ENCODE results near the gene MAP4K3. TPM values are rescaled to one million over a fixed set of nuclear protein-coding genes. Genes with fewer than 3 reads are reported as not detected.

MAP4K3 gene
- total and polyA plus RNA-seq, 9 of the 15 experiments (the other 6 are each of a cell fraction or from before 2014, with no cell fraction given), result 3.1 to 30.0 (median 16.9) TPM

GRCh38 chr2:39227628-39228412 lies 209.3 kb downstream of the MAP4K3 start (continued):
- TF ChIP-seq, protein P1, sequence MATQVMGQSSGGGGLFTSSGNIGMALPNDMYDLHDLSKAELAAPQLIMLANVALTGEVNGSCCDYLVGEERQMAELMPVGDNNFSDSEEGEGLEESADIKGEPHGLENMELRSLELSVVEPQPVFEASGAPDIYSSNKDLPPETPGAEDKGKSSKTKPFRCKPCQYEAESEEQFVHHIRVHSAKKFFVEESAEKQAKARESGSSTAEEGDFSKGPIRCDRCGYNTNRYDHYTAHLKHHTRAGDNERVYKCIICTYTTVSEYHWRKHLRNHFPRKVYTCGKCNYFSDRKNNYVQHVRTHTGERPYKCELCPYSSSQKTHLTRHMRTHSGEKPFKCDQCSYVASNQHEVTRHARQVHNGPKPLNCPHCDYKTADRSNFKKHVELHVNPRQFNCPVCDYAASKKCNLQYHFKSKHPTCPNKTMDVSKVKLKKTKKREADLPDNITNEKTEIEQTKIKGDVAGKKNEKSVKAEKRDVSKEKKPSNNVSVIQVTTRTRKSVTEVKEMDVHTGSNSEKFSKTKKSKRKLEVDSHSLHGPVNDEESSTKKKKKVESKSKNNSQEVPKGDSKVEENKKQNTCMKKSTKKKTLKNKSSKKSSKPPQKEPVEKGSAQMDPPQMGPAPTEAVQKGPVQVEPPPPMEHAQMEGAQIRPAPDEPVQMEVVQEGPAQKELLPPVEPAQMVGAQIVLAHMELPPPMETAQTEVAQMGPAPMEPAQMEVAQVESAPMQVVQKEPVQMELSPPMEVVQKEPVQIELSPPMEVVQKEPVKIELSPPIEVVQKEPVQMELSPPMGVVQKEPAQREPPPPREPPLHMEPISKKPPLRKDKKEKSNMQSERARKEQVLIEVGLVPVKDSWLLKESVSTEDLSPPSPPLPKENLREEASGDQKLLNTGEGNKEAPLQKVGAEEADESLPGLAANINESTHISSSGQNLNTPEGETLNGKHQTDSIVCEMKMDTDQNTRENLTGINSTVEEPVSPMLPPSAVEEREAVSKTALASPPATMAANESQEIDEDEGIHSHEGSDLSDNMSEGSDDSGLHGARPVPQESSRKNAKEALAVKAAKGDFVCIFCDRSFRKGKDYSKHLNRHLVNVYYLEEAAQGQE (IDR thresholded peaks at IDR 0.05; ENCODE audit: borderline replicate concordance), result peak; percentile 88
- TF ChIP-seq, protein P1 (CRISPR knock-in tag; IDR thresholded peaks at IDR 0.05; ENCODE audit: low read depth), result no peak
- TF ChIP-seq VEZF1 (CRISPR knock-in tag; IDR thresholded peaks at IDR 0.05), result peak; percentile 43; the same call in 1 of the 2 replicates
- peak in 1 of 2 experiments; percentile 49; a peak in 1 of 4 replicates for TF ChIP-seq RCOR1 (IDR thresholded peaks at IDR 0.05; ENCODE audit: borderline replicate concordance in 1 of 2, low read depth in 2 of 2, low read length in 2 of 2)
- TF ChIP-seq STAG1 (CRISPR knock-in tag; IDR thresholded peaks at IDR 0.05; ENCODE audit: borderline replicate concordance), result peak; percentile 67; the same call in 1 of the 2 replicates
- no peak for TF ChIP-seq PML (IDR thresholded peaks at IDR 0.05; ENCODE audit: low read length)
